K562 (cell line): ENCODE results near the gene BLTP2. TPM values are rescaled to one million over a fixed set of nuclear protein-coding genes. Genes with fewer than 3 reads are reported as not detected.

Experiments used
- ATAC-seq: fragments of 200-7000 bp; cut with Tn5 transposase; 3 replicates; pipeline ENCODE4 v1.9.1; 2020; ENCODE audit warnings: moderate library complexity
- BruUV-seq: library from RNA; stranded (reverse); fragments of 400-500 nt; replicated peaks from 2 replicates; lab custom pipeline; 2021; lab: Mats Ljungman, UMichigan
- CTCF ChIA-PET: fragments of 300-600 bp; formaldehyde crosslinking; extraction: SDS; loops from one replicate; lab custom pipeline; 2021; ENCODE audit warnings: low intra/inter-chr PET ratio; lab: Yijun Ruan, JAX
- POLR2A ChIA-PET: fragments of 300-600, 350-650 bp; sonication (Branson Sonifier 250); formaldehyde crosslinking; extraction: SDS; loops from one replicate; lab custom pipeline; 2021; ENCODE audit warnings: antibody characterized with exemption, inconsistent platforms; lab: Yijun Ruan, JAX
- DNase-seq, 4 experiments: peaks; one replicate each; pipeline versions ENCODE4 v3.0.0 to v3.0.0-alpha.2; 2011 to 2018; ENCODE audit warnings: low spot score in 3 of 4, mixed read lengths in 3 of 4; ENCODE audit errors: extremely low read depth in 1 of 4
- FAIRE-seq: peaks from 2 replicates; lab custom pipeline; 2011; peaks lifted over from hg19 to GRCh38; lab: Jason Lieb, UNC
- H2AFZ ChIP-seq: 2 replicates; pipeline ENCODE4 v1.6.0; 2011; ENCODE audit warnings: low read depth, low read length, control low read depth, inconsistent platforms
- H3K27ac ChIP-seq: fragments of 200-600 bp; 3 replicates; pipeline ENCODE4 v1.8.0; 2011; ENCODE audit warnings: low read depth, mild to moderate bottlenecking, control low read depth, inconsistent platforms, low read length, moderate library complexity, mixed read lengths; ENCODE audit errors: extremely low read depth
- H3K27me3 ChIP-seq, 2 experiments: fragments of 300-600 bp in 1 of 2; 2 replicates in 1 of 2; 3 replicates in 1 of 2; pipeline versions ENCODE4 v1.6.0 to v1.8.0; 2011; ENCODE audit warnings: inconsistent platforms in 2 of 2, low read length in 2 of 2, mild to moderate bottlenecking in 1 of 2, mixed read lengths in 1 of 2, moderate library complexity in 1 of 2; ENCODE audit not compliant: control insufficient read depth in 2 of 2, insufficient read depth in 2 of 2
- H3K36me3 ChIP-seq: fragments of 300-600 bp; 3 replicates; pipeline ENCODE4 v1.8.0; 2011; ENCODE audit warnings: mild to moderate bottlenecking, low read length, inconsistent platforms; ENCODE audit not compliant: control insufficient read depth, insufficient read depth
- H3K4me1 ChIP-seq, 2 experiments: fragments of 200-600 bp in 1 of 2; replicated peaks in 1 of 2; 2 replicates in 1 of 2; 3 replicates in 1 of 2; pipeline versions ENCODE4 v1.5.1 to v1.8.0; 2011; ENCODE audit warnings: inconsistent platforms in 2 of 2, low read length in 2 of 2, mild to moderate bottlenecking in 1 of 2, mixed read lengths in 1 of 2, moderate library complexity in 1 of 2; ENCODE audit not compliant: control insufficient read depth in 2 of 2, insufficient read depth in 2 of 2
- H3K4me2 ChIP-seq: 2 replicates; pipeline ENCODE4 v1.6.1; 2011; ENCODE audit warnings: low read length, control low read depth, inconsistent platforms, mixed read lengths; ENCODE audit not compliant: insufficient read depth
- H3K4me3 ChIP-seq: fragments of 200-600 bp; sonication (generic), shearing (Covaris generic); 2 replicates; pipeline ENCODE4 v1.5.1; 2016; ENCODE audit warnings: control low read depth, inconsistent platforms
- H3K79me2 ChIP-seq: fragments of 200-600 bp; 3 replicates; pipeline ENCODE4 v1.8.0; 2011; ENCODE audit warnings: low read length, inconsistent platforms; ENCODE audit not compliant: control insufficient read depth, insufficient read depth
- H3K9ac ChIP-seq, 2 experiments: 2 replicates each; pipeline versions ENCODE4 v1.6.0 to v1.6.1; 2011; ENCODE audit warnings: low read depth in 2 of 2, low read length in 2 of 2, control low read depth in 1 of 2, inconsistent platforms in 1 of 2, mild to moderate bottlenecking in 1 of 2, mixed read lengths in 1 of 2; ENCODE audit not compliant: insufficient read depth in 1 of 2
- H3K9me1 ChIP-seq: one replicate; pipeline ENCODE4 v1.6.0; 2011; ENCODE audit warnings: inconsistent platforms, mild to moderate bottlenecking, low read length, moderate library complexity; ENCODE audit not compliant: control insufficient read depth, insufficient read depth
- H3K9me3 ChIP-seq: replicated peaks from 2 replicates; pipeline ENCODE4 v1.5.1; 2011; ENCODE audit warnings: low read depth, low read length, inconsistent platforms; ENCODE audit not compliant: control insufficient read depth, insufficient read depth
- H4K20me1 ChIP-seq: replicated peaks from 2 replicates; pipeline ENCODE4 v1.6.1; 2011; ENCODE audit warnings: low read length, inconsistent platforms, mixed read lengths; ENCODE audit not compliant: control insufficient read depth, insufficient read depth
- DACH1 ChIP-seq: fragments of 450-650 bp; IDR thresholded peaks from 2 replicates; pipeline ENCODE4 v1.6.1; 2018; ENCODE audit not compliant: partially characterized antibody
- EP400 ChIP-seq: fragments of 450-650 bp; IDR thresholded peaks from 2 replicates; pipeline ENCODE4 v1.6.1; 2017; ENCODE audit warnings: antibody characterized with exemption, mild to moderate bottlenecking, moderate library complexity
- MCM5 ChIP-seq: fragments of 450-650 bp; IDR thresholded peaks from 2 replicates; pipeline ENCODE4 v1.6.1; 2016; ENCODE audit warnings: low read depth
- MTA1 ChIP-seq: fragments of 450-650 bp; IDR thresholded peaks from 2 replicates; pipeline ENCODE4 v1.6.1; 2017; ENCODE audit warnings: borderline replicate concordance
- NR2C2 ChIP-seq, 2 experiments: fragments of 200-800 bp in 1 of 2; sonication (Bioruptor generic) in 1 of 2; sonication (generic) in 1 of 2; formaldehyde crosslinking in 1 of 2; IDR thresholded peaks; 2 replicates each; pipeline versions ENCODE4 v1.6.1 to v1.8.0; 2016 to 2022; ENCODE audit warnings: mild to moderate bottlenecking in 1 of 2, missing compliant biosample characterization in 1 of 2, missing genetic modification characterization in 1 of 2, missing genetic modification reagents in 1 of 2
- TCF3 ChIP-seq: sonication (generic); formaldehyde crosslinking; IDR thresholded peaks from 2 replicates; pipeline ENCODE4 v1.4.0; 2020; ENCODE audit warnings: mild to moderate bottlenecking, missing genetic modification reagents
- TRIM28 ChIP-seq: fragments of 450-650 bp; IDR thresholded peaks from 2 replicates; pipeline ENCODE4 v1.6.1; 2017
- U2AF2 ChIP-seq: fragments of 200-400 bp; formaldehyde crosslinking; optimal IDR thresholded peaks from 2 replicates; pipeline ENCODE3; 2017; ENCODE audit warnings: low read depth, mild to moderate bottlenecking, low read length
- ZNF133 ChIP-seq: fragments of 250-450 bp; sonication (Bioruptor Pico); IDR thresholded peaks from 2 replicates; pipeline ENCODE4 v1.4.0; 2020; ENCODE audit warnings: mild to moderate bottlenecking
- ZNF347 ChIP-seq: fragments of 450-650 bp; formaldehyde crosslinking; IDR thresholded peaks from 2 replicates; pipeline ENCODE4 v1.4.0; 2020; ENCODE audit warnings: low read depth, mild to moderate bottlenecking, moderate library complexity
- ZNF586 ChIP-seq: fragments of 450-650 bp; formaldehyde crosslinking; conservative IDR thresholded peaks from 2 replicates; pipeline ENCODE4 v1.4.0; 2020; ENCODE audit warnings: mild to moderate bottlenecking, moderate library complexity
- ZNF589 ChIP-seq: fragments of 200-800 bp; sonication (Bioruptor generic); IDR thresholded peaks from 2 replicates; pipeline ENCODE4 v1.6.1; 2016; ENCODE audit warnings: low read depth, missing genetic modification characterization, missing compliant biosample characterization
- ZNF592 ChIP-seq: fragments of 450-650 bp; IDR thresholded peaks from 2 replicates; pipeline ENCODE4 v1.6.1; 2017; ENCODE audit warnings: antibody characterized with exemption, mild to moderate bottlenecking
- WGBS: fragments of 100-300 bp; shearing (Covaris generic); methylation state at CpG from one replicate; pipeline ENCODE4 v1.1.6; 2016; ENCODE audit warnings: low coverage, mixed read lengths; ENCODE audit not compliant: insufficient coverage; ENCODE audit errors: missing lambda C conversion rate; 5-methylcytosine and 5-hydroxymethylcytosine counted together
- in situ Hi-C: fragments of 300-500 bp; cut with MboI; formaldehyde crosslinking; loops from 4 replicates; pipeline ENCODE4 v1.15.0; 2018; ENCODE audit warnings: inconsistent platforms, mixed read lengths
- intact Hi-C: fragments of 100-400 bp; cut with micrococcal nuclease; formaldehyde crosslinking; loops from 2 replicates; pipeline ENCODE4 v1.14.2; 2022
- polyA plus RNA-seq, 8 experiments: library from polyadenylated mRNA; depleted of rRNA in 4 of 8; stranded (reverse) in 5 of 8; unstranded in 3 of 8; fragments of >200 nt; fragmentation: Nextera tagmentation in 2 of 8; fragmentation: Illumina TruSeq in 1 of 8; extraction: Ambion mirVana in 2 of 8; extraction: Trizol in 1 of 8; gene quantifications; 2 replicates each; pipeline versions ENCODE4 v1.2.1 to v1.2.3, GENCODE V29; 2011 to 2014; ENCODE audit warnings: inconsistent platforms in 1 of 8, missing spikeins in 1 of 8
- total RNA-seq, 7 experiments: library from RNA; depleted of rRNA in 6 of 7; stranded (reverse); fragments of >200 nt in 6 of 7; fragmentation: Illumina TruSeq in 2 of 7; extraction: Trizol in 2 of 7; gene quantifications; 2 replicates each; pipeline versions ENCODE4 v1.2.1 to v1.2.3, GENCODE V29; 2011 to 2021; ENCODE audit warnings: low replicate concordance in 1 of 7

BLTP2 gene
- total and polyA plus RNA-seq, 9 of the 15 experiments (the other 6 are each of a cell fraction or from before 2014, with no cell fraction given), result 14.7 to 174 (median 103) TPM

- no TSS peak for BruUV-seq
- no peaks in the 10 kb centered on the region for H3K27me3 ChIP-seq
- CTCF ChIA-PET, result no interaction called here
- H3K27ac ChIP-seq, result no peak overlapping the region
- no peak for DNase-seq
- H3K9me1 ChIP-seq, result no peaks in the 10 kb centered on the region
- H2AFZ ChIP-seq, result no peak overlapping the region
- H3K36me3 ChIP-seq, result peaks cover 68% of the 10 kb centered on the region
- ATAC-seq, result no peak
- no peak overlapping the region for H3K4me3 ChIP-seq
- H4K20me1 ChIP-seq, result peaks cover 5% of the 10 kb centered on the region; the same call in 1 of the 2 replicates
- in situ Hi-C loops (no loop called here), intact Hi-C loops (loop anchor here (5.0 to 10.0 kb wide), 2 partner anchors 36 to 203 kb away; partner anchors contain the start of gene FAM222B)
- H3K4me2 ChIP-seq, result no peak overlapping the region
- peak overlapping the region in 1 of 2 experiments; percentile 3; a peak in 1 of 4 replicates for H3K9ac ChIP-seq
- FAIRE-seq, result no peak
- POLR2A ChIA-PET, result interaction anchor here (4.3 kb wide), 1 partner anchor 8 kb away, joined by 51 read pairs; no protein-coding TSS in a partner anchor
- 100% methylated on average over 2 of the region's 2 CpGs for WGBS
- H3K9me3 ChIP-seq, result no peaks in the 10 kb centered on the region
- H3K4me1 ChIP-seq, result peaks cover 16 to 20% of the 10 kb centered on the region in 2 experiments
- H3K79me2 ChIP-seq, result peaks cover 48% of the 10 kb centered on the region
- TF ChIP-seq ZNF133 (no peak), MTA1 (no peak), ZNF589 (CRISPR knock-in tag) (no peak), ZNF592 (no peak), TCF3 (CRISPR knock-in tag) (no peak), ZNF586 (no peak), U2AF2 (no peak), TRIM28 (no peak), ZNF347 (CRISPR knock-in tag) (no peak), MCM5 (no peak), DACH1 (no peak), NR2C2 (CRISPR knock-in tag; IDR thresholded peaks at IDR 0.05) (no peak), NR2C2 (tag; IDR thresholded peaks at IDR 0.05) (no peak), EP400 (no peak)
These were observed 3.4 kb downstream of the BLTP2 start for GRCh38 chr17:28641579-28641978.
